Measurements from ENCODE around the gene PIK3CD.
"Not testable (repeated sequence)": the region's sequence is repeated elsewhere in the genome, so short reads cannot be mapped to it uniquely, and the experiment has no call there.

PIK3CD gene

DNA sequence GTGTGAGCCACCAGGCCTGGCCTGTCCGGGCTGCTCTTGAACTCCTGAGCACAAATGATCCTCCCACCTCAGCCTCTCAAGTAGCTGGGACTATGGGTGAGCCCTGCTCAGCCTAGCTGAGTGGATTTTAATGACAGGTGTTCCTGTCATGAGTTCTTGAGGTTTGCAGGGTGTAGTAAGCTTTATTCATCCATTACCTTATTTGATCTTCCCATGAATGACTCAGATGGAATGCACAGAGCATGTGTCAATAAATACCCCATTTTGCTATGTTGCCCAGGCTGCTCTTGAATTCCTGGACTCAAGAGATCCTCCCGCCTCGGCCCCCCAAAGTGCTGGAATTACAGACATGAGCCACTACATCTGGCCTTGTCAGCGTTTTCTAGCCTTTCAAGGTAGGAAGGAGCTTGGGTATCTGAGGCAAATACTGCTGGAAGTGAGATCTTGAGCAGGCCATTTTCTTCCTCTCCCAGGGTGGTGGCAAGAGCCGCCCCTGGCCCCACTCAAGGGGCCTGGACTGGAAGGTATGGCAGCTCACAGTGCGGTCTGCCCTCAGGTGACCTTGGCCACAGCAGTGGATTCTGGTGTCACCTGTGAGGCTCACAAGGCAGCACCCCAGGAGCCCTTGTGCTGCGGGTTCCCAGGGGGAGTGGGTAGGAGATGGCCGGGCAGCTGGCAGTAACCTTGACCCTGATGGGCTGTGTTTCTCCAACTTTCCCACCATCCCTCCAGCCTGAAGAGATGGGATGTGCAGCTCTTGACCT is 20.0 kb downstream of the PIK3CD start:
- Histone ChIP-seq H3K27me3 (ENCODE audit: control insufficient read depth in 1 of 2, insufficient read depth in 2 of 2, low read length in 2 of 2) (no peaks in the 10 kb centered on the region), H3K27ac (ENCODE audit: low read depth, low read length) (no peak overlapping the region), H3K9ac (ENCODE audit: low read depth in 1 of 2, low read length in 2 of 2) (no peak overlapping the region), H3K9me3 (ENCODE audit: control insufficient read depth in 1 of 2, low read length in 2 of 2) (no peaks in the 10 kb centered on the region), H3K4me3 (ENCODE audit: low read depth in 1 of 2, low read length in 2 of 2) (no peak overlapping the region), H3K4me1 (ENCODE audit: control insufficient read depth in 1 of 2, insufficient read depth in 2 of 2, low read length in 2 of 2) (peaks cover 0 to 7% of the 10 kb centered on the region in 2 donors), H3K36me3 (ENCODE audit: control insufficient read depth in 1 of 2, insufficient read depth in 2 of 2, low read length in 2 of 2) (no peaks in the 10 kb centered on the region)

DNA sequence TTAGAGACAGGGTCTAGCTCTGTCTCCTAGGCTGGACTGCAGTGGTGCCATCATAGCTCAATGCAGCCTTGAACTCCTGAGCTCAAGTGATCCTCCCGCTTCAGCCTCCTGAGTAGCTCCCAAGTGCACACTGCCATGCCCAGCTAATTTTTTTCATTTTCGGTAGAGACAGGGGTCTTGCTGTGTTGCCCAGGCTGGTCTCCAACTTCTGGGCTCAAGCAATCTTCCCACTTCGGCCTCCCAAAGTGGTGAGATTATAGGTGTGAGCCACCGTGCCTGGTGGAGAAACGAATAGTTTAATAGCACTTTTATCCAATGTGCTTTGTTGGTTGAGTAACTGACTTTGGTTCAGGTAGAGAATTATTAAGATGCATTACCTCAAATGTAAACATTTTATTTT is 20.9 kb downstream of the PIK3CD start:
- peaks cover 0 to 7% of the 10 kb centered on the region in 2 donors for H3K4me1 ChIP-seq (ENCODE audit: control insufficient read depth in 1 of 2, insufficient read depth in 2 of 2, low read length in 2 of 2)
- H3K36me3 ChIP-seq (ENCODE audit: control insufficient read depth in 1 of 2, insufficient read depth in 2 of 2, low read length in 2 of 2): no peaks in the 10 kb centered on the region
- no peaks in the 10 kb centered on the region for H3K9me3 ChIP-seq (ENCODE audit: control insufficient read depth in 1 of 2, low read length in 2 of 2)
- no peak overlapping the region for H3K9ac ChIP-seq (ENCODE audit: low read depth in 1 of 2, low read length in 2 of 2)
- H3K4me3 ChIP-seq (ENCODE audit: low read depth in 1 of 2, low read length in 2 of 2): no peak overlapping the region
- H3K27ac ChIP-seq (ENCODE audit: low read depth, low read length): no peak overlapping the region
- H3K27me3 ChIP-seq (ENCODE audit: control insufficient read depth in 1 of 2, insufficient read depth in 2 of 2, low read length in 2 of 2): no peaks in the 10 kb centered on the region

DNA sequence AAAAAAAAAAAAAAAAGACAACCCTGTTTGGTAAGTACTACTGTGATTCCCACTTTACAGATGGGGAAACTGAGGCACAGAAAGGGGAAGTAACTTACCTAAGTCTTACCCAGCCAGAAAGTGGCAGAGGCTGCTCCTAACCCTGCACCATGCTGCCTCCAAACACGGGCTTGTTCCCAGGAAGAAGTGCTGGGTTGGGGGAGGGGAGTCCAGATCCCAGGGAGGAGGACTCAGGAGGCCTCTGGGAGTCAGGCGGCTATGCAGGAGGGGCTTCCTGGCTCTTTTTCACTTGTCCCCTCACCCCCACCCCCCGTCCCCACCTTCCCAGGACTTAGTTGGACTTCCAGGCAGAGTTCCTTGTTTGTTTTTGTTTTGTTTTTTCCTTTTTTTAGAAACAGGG is 23.9 kb downstream of the PIK3CD start:
- no peaks in the 10 kb centered on the region for H3K9me3 ChIP-seq (ENCODE audit: control insufficient read depth in 1 of 2, low read length in 2 of 2)
- no peaks in the 10 kb centered on the region for H3K27me3 ChIP-seq (ENCODE audit: control insufficient read depth in 1 of 2, insufficient read depth in 2 of 2, low read length in 2 of 2)
- peaks cover 0 to 4% of the 10 kb centered on the region in 2 donors for H3K4me1 ChIP-seq (ENCODE audit: control insufficient read depth in 1 of 2, insufficient read depth in 2 of 2, low read length in 2 of 2)
- no peak overlapping the region for H3K9ac ChIP-seq (ENCODE audit: low read depth in 1 of 2, low read length in 2 of 2)
- H3K27ac ChIP-seq (ENCODE audit: low read depth, low read length): no peak overlapping the region
- H3K4me3 ChIP-seq (ENCODE audit: low read depth in 1 of 2, low read length in 2 of 2): no peak overlapping the region
- no peaks in the 10 kb centered on the region for H3K36me3 ChIP-seq (ENCODE audit: control insufficient read depth in 1 of 2, insufficient read depth in 2 of 2, low read length in 2 of 2)

DNA sequence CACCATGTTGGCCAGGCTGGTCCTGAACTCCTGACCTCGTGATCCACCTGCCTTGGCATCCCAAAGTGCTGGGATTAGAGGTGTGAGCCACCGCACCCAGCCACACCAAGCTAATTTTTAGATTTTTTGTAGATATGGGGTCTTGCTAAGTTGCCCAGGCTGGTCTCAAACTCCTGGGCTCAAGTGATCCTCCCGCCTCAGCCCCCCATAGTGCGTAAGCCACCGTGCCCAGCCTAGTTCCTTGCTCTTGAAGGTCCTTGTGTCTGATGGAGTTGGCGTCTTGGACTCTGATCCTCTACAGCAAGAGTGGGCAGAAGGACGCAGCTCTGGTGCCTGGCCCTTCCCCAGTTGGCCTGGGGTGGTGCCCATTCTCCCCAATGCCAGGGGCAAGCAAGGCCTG is 24.6 kb downstream of the PIK3CD start:
- not testable (repeated sequence) for H3K36me3 ChIP-seq (ENCODE audit: control insufficient read depth in 1 of 2, insufficient read depth in 2 of 2, low read length in 2 of 2); H3K4me3 ChIP-seq (ENCODE audit: low read depth in 1 of 2, low read length in 2 of 2); H3K27ac ChIP-seq (ENCODE audit: low read depth, low read length); H3K27me3 ChIP-seq (ENCODE audit: control insufficient read depth in 1 of 2, insufficient read depth in 2 of 2, low read length in 2 of 2); H3K9me3 ChIP-seq (ENCODE audit: control insufficient read depth in 1 of 2, low read length in 2 of 2); H3K9ac ChIP-seq (ENCODE audit: low read depth in 1 of 2, low read length in 2 of 2); H3K4me1 ChIP-seq (ENCODE audit: control insufficient read depth in 1 of 2, insufficient read depth in 2 of 2, low read length in 2 of 2)

DNA sequence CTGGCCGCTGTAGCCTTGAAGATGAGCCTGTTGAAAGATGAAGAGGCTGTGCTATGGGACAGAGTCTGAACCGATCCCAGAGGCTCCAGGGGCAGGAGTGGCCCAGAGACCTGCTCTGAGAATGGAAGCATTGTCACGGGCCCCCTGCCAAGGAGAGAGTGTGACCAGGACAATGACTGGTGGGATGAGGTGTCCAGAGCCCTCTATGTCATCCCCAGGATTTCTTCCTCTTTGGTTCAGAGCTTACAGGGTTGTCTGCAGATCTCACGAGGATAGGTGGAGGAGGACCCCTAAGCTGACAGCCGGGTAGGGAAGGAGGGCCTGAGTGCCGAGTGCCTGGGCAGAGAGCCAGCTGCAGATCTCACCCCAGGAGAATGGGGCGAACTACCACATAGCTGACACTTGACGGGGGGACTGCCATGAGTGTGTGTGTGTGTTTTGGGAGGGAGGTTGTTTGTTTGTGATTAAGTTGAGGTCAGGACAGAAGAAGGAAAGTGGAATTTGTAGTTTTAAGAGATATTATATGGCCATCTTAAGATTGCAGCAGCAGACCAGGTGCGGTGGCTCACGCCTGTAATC is 25.4 kb downstream of the PIK3CD start:
- H3K27me3 ChIP-seq (ENCODE audit: control insufficient read depth in 1 of 2, insufficient read depth in 2 of 2, low read length in 2 of 2): no peaks in the 10 kb centered on the region
- peaks cover 0 to 4% of the 10 kb centered on the region in 2 donors for H3K4me1 ChIP-seq (ENCODE audit: control insufficient read depth in 1 of 2, insufficient read depth in 2 of 2, low read length in 2 of 2)
- no peak overlapping the region for H3K27ac ChIP-seq (ENCODE audit: low read depth, low read length)
- no peak overlapping the region for H3K4me3 ChIP-seq (ENCODE audit: low read depth in 1 of 2, low read length in 2 of 2)
- no peak overlapping the region for H3K9ac ChIP-seq (ENCODE audit: low read depth in 1 of 2, low read length in 2 of 2)
- H3K9me3 ChIP-seq (ENCODE audit: control insufficient read depth in 1 of 2, low read length in 2 of 2): no peaks in the 10 kb centered on the region
- H3K36me3 ChIP-seq (ENCODE audit: control insufficient read depth in 1 of 2, insufficient read depth in 2 of 2, low read length in 2 of 2): no peaks in the 10 kb centered on the region

DNA sequence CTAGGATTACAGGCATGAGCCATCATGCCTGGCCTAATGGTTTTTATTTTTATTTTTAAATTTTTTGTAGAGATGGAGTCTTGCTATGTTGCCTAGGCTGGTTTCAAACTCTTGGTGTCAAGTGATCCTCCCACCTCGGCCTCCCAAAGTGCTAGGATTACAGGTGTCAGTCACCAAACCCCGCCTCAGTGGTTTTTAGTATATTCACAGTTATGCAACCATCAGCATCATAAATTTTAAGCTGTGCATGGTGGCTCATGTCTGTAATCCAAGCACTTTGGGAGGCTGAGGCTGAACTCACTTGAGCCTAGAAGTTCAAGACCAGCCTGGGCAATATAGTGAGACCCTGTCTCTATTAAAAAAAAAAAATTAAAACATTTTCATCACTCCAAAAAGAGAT is 28.6 kb downstream of the PIK3CD start:
- Histone ChIP-seq H3K4me3 (ENCODE audit: low read depth in 1 of 2, low read length in 2 of 2) (no peak overlapping the region), H3K9me3 (ENCODE audit: control insufficient read depth in 1 of 2, low read length in 2 of 2) (no peaks in the 10 kb centered on the region), H3K36me3 (ENCODE audit: control insufficient read depth in 1 of 2, insufficient read depth in 2 of 2, low read length in 2 of 2) (no peaks in the 10 kb centered on the region), H3K9ac (ENCODE audit: low read depth in 1 of 2, low read length in 2 of 2) (no peak overlapping the region), H3K4me1 (ENCODE audit: control insufficient read depth in 1 of 2, insufficient read depth in 2 of 2, low read length in 2 of 2) (peaks cover 0 to 4% of the 10 kb centered on the region in 2 donors), H3K27ac (ENCODE audit: low read depth, low read length) (no peak overlapping the region), H3K27me3 (ENCODE audit: control insufficient read depth in 1 of 2, insufficient read depth in 2 of 2, low read length in 2 of 2) (no peaks in the 10 kb centered on the region)

DNA sequence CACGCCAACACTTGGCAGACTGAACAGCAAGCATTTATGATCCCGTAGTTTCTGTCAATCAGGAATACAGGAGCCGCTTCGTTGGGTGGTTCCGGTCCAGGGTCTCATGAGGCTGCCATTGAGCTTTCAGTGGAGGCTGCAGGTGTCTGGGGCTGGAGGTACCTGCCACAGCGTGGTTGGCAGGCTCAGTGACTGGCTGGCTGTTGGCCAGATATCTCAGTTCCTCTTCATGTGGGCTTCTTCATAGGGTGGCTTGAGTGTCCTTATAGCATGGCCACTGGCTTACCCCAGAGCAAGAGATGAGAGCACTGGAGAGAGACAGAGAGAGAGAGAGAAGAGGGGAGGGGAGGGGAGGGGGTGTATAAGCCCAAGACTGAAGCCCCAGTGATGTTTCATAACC is 29.3 kb downstream of the PIK3CD start:
- H3K9ac ChIP-seq (ENCODE audit: low read depth in 1 of 2, low read length in 2 of 2): no peak overlapping the region
- no peaks in the 10 kb centered on the region for H3K27me3 ChIP-seq (ENCODE audit: control insufficient read depth in 1 of 2, insufficient read depth in 2 of 2, low read length in 2 of 2)
- H3K36me3 ChIP-seq (ENCODE audit: control insufficient read depth in 1 of 2, insufficient read depth in 2 of 2, low read length in 2 of 2): no peaks in the 10 kb centered on the region
- H3K4me1 ChIP-seq (ENCODE audit: control insufficient read depth in 1 of 2, insufficient read depth in 2 of 2, low read length in 2 of 2): peaks cover 0 to 4% of the 10 kb centered on the region in 2 donors
- no peak overlapping the region for H3K4me3 ChIP-seq (ENCODE audit: low read depth in 1 of 2, low read length in 2 of 2)
- H3K27ac ChIP-seq (ENCODE audit: low read depth, low read length): no peak overlapping the region
- no peaks in the 10 kb centered on the region for H3K9me3 ChIP-seq (ENCODE audit: control insufficient read depth in 1 of 2, low read length in 2 of 2)

DNA sequence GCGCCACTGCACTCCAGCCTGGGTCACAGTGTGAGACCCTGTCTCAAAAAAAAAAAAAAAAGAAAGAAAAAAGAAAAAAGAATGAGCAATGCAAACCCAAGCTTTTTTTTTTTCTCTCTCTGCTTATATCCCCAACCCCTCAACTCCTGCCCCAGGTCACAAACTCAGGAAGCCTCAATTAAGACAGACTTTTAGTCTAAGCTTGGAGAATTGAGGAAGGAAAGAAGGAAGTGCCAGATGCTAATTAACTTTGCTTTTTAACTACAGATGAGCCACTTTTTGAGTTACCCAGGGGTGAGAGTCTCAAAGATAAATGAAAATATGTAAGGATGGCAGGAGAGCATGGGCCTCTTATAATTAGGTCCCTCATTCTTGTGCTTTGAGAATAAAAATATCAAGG is 33.3 kb downstream of the PIK3CD start:
- Histone ChIP-seq H3K27ac (ENCODE audit: low read depth, low read length) (no peak overlapping the region), H3K4me1 (ENCODE audit: control insufficient read depth in 1 of 2, insufficient read depth in 2 of 2, low read length in 2 of 2) (peaks cover 15 to 22% of the 10 kb centered on the region in 2 donors), H3K9ac (ENCODE audit: low read depth in 1 of 2, low read length in 2 of 2) (no peak overlapping the region)

DNA sequence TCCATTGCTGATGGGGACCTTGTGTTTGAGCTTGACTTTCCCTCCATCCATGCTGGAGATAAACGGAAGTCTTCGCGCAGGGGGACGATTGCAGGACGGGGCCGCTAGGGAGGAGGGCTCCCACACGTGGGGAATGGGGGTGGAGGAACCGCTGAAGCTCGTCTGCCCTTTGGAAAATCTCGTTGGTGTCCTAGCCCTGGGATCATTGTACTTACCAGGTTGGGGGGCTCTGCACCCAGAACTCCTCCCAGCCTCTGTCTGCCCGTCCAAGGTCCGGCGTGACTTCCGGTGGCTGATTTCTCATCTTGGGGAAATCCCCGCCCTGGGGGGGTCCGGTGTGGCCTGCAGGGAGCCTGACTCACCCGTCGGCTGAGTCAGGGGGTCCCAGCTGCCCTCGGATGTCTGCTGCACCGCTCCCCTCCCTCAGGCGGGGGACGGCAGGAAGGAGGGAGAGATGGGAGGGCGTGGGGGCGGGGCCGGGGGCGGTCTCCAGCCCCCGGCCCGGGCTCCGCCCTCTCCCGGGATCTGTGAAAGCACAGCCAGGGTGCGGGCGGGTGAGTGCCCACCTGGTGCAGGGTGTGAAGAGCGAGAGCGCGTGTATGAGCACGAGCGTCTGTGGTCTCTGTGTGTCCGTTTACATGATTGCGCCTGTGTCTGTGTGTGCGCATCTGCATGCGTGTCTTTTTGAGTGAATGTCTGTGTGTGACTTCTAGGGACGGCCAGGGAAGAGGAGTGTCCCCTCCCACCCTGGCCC is 35.8 kb downstream of the PIK3CD start:
- no peak overlapping the region for H3K27ac ChIP-seq (ENCODE audit: low read depth, low read length)

More for the DNA sequence above, 33.3 kb downstream of the PIK3CD start:
- H3K36me3 ChIP-seq (ENCODE audit: control insufficient read depth in 1 of 2, insufficient read depth in 2 of 2, low read length in 2 of 2): no peaks in the 10 kb centered on the region
- H3K4me3 ChIP-seq (ENCODE audit: low read depth in 1 of 2, low read length in 2 of 2): no peak overlapping the region
- peaks cover under 1 to 5% of the 10 kb centered on the region in 2 donors for H3K27me3 ChIP-seq (ENCODE audit: control insufficient read depth in 1 of 2, insufficient read depth in 2 of 2, low read length in 2 of 2)
- H3K9me3 ChIP-seq (ENCODE audit: control insufficient read depth in 1 of 2, low read length in 2 of 2): no peaks in the 10 kb centered on the region

More for the DNA sequence above, 35.8 kb downstream of the PIK3CD start:
- peaks cover 23 to 33% of the 10 kb centered on the region in 2 donors for H3K4me1 ChIP-seq (ENCODE audit: control insufficient read depth in 1 of 2, insufficient read depth in 2 of 2, low read length in 2 of 2)
- H3K4me3 ChIP-seq (ENCODE audit: low read depth in 1 of 2, low read length in 2 of 2): peak overlapping the region; percentile 68 to 74
- no peaks in the 10 kb centered on the region for H3K9me3 ChIP-seq (ENCODE audit: control insufficient read depth in 1 of 2, low read length in 2 of 2)
- H3K27me3 ChIP-seq (ENCODE audit: control insufficient read depth in 1 of 2, insufficient read depth in 2 of 2, low read length in 2 of 2): peaks cover 5 to 10% of the 10 kb centered on the region in 2 donors
- no peaks in the 10 kb centered on the region for H3K36me3 ChIP-seq (ENCODE audit: control insufficient read depth in 1 of 2, insufficient read depth in 2 of 2, low read length in 2 of 2)
- peak overlapping the region in 1 of 2 donors; percentile 15 for H3K9ac ChIP-seq (ENCODE audit: low read depth in 1 of 2, low read length in 2 of 2)

Data from duodenal mucosa (tissue), 2 donors.